ENCODE data around the gene REV3L. TPM values are rescaled to one million over a fixed set of nuclear protein-coding genes. Genes with fewer than 3 reads are reported as not detected.

REV3L gene
- total RNA-seq, 1 experiment from 2014 or later = 5.7 TPM

- Mint-ChIP-seq H3K9me3 (no peaks in the 10 kb centered on the region), H3K36me3 (no peaks in the 10 kb centered on the region), H3K4me3 (no peak overlapping the region), H3K27me3 (ENCODE audit: low read depth) (peaks cover 38% of the 10 kb centered on the region), H3K4me1 (peaks cover 51% of the 10 kb centered on the region), H3K27ac (no peak overlapping the region)
- no peak for ATAC-seq
- DNase-seq (ENCODE audit: low spot score) = no peak
- TF ChIP-seq CBFB (CRISPR knock-in tag; IDR thresholded peaks at IDR 0.05; ENCODE audit: low read depth) (no peak), ETV6 (CRISPR knock-in tag; IDR thresholded peaks at IDR 0.05) (no peak), SP1 (CRISPR knock-in tag; conservative IDR thresholded peaks at IDR 0.05) (no peak), OVOL2 (CRISPR knock-in tag; IDR thresholded peaks at IDR 0.05; ENCODE audit: borderline replicate concordance) (no peak), ESRRA (CRISPR knock-in tag; IDR thresholded peaks at IDR 0.05; ENCODE audit: borderline replicate concordance) (no peak), MXD4 (CRISPR knock-in tag; IDR thresholded peaks at IDR 0.05; ENCODE audit: borderline replicate concordance) (no peak), NFYB (CRISPR knock-in tag; conservative IDR thresholded peaks at IDR 0.05; ENCODE audit: low read depth) (no peak), GTF2I (CRISPR knock-in tag; conservative IDR thresholded peaks at IDR 0.05) (no peak), JAZF1 (CRISPR knock-in tag; IDR thresholded peaks at IDR 0.05) (no peak), AR (CRISPR knock-in tag; IDR thresholded peaks at IDR 0.05) (no peak), JUN (CRISPR knock-in tag; IDR thresholded peaks at IDR 0.05) (no peak), NR2C2 (CRISPR knock-in tag; IDR thresholded peaks at IDR 0.05) (no peak)
- TF ChIP-seq, protein P1, sequence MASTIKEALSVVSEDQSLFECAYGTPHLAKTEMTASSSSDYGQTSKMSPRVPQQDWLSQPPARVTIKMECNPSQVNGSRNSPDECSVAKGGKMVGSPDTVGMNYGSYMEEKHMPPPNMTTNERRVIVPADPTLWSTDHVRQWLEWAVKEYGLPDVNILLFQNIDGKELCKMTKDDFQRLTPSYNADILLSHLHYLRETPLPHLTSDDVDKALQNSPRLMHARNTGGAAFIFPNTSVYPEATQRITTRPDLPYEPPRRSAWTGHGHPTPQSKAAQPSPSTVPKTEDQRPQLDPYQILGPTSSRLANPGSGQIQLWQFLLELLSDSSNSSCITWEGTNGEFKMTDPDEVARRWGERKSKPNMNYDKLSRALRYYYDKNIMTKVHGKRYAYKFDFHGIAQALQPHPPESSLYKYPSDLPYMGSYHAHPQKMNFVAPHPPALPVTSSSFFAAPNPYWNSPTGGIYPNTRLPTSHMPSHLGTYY (CRISPR knock-in tag; IDR thresholded peaks at IDR 0.05) = no peak
- TF ChIP-seq, protein P2, sequence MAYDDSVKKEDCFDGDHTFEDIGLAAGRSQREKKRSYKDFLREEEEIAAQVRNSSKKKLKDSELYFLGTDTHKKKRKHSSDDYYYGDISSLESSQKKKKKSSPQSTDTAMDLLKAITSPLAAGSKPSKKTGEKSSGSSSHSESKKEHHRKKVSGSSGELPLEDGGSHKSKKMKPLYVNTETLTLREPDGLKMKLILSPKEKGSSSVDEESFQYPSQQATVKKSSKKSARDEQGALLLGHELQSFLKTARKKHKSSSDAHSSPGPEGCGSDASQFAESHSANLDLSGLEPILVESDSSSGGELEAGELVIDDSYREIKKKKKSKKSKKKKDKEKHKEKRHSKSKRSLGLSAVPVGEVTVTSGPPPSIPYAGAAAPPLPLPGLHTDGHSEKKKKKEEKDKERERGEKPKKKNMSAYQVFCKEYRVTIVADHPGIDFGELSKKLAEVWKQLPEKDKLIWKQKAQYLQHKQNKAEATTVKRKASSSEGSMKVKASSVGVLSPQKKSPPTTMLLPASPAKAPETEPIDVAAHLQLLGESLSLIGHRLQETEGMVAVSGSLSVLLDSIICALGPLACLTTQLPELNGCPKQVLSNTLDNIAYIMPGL (CRISPR knock-in tag; IDR thresholded peaks at IDR 0.05) = no peak
- POLR2A ChIA-PET = interaction anchor here (0.6 kb wide), 1 partner anchor 194 kb away, joined by 3 read pairs; no protein-coding TSS in a partner anchor
- CTCF ChIA-PET = interaction anchor here (1.2 to 1.3 kb wide), 2 partner anchors 41 to 195 kb away, joined by 3 to 4 read pairs; no protein-coding TSS in a partner anchor
Measured at GRCh38 chr6:111252726-111253125, 230.3 kb downstream of the REV3L start.

GRCh38 chr6:111250791-111251354 lies 232.1 kb downstream of the REV3L start:
- TF ChIP-seq ZNF423 (CRISPR knock-in tag; IDR thresholded peaks at IDR 0.05) = no peak
- TF ChIP-seq ZMAT4 (CRISPR knock-in tag; IDR thresholded peaks at IDR 0.05) = no peak
- TF ChIP-seq, protein P3, sequence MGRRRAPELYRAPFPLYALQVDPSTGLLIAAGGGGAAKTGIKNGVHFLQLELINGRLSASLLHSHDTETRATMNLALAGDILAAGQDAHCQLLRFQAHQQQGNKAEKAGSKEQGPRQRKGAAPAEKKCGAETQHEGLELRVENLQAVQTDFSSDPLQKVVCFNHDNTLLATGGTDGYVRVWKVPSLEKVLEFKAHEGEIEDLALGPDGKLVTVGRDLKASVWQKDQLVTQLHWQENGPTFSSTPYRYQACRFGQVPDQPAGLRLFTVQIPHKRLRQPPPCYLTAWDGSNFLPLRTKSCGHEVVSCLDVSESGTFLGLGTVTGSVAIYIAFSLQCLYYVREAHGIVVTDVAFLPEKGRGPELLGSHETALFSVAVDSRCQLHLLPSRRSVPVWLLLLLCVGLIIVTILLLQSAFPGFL (CRISPR knock-in tag; IDR thresholded peaks at IDR 0.05; ENCODE audit: borderline replicate concordance) = no peak
- no peak for TF ChIP-seq CBFB (CRISPR knock-in tag; IDR thresholded peaks at IDR 0.05; ENCODE audit: low read depth)
- TF ChIP-seq ZNF425 (CRISPR knock-in tag; conservative IDR thresholded peaks at IDR 0.05) = no peak
- TF ChIP-seq JAZF1 (CRISPR knock-in tag; IDR thresholded peaks at IDR 0.05) = no peak
- no peak for TF ChIP-seq ELF4 (CRISPR knock-in tag; IDR thresholded peaks at IDR 0.05; ENCODE audit: low read depth)
- TF ChIP-seq, protein P4, sequence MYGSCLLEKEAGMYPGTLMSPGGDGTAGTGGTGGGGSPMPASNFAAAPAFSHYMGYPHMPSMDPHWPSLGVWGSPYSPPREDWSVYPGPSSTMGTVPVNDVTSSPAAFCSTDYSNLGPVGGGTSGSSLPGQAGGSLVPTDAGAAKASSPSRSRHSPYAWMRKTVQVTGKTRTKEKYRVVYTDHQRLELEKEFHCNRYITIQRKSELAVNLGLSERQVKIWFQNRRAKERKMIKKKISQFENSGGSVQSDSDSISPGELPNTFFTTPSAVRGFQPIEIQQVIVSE (CRISPR knock-in tag; IDR thresholded peaks at IDR 0.05; ENCODE audit: borderline replicate concordance) = no peak
- Mint-ChIP-seq H3K36me3 (no peaks in the 10 kb centered on the region), H3K4me1 (peaks cover 40% of the 10 kb centered on the region), H3K4me3 (no peak overlapping the region), H3K27ac (no peak overlapping the region), H3K27me3 (ENCODE audit: low read depth) (peaks cover 38% of the 10 kb centered on the region), H3K9me3 (no peaks in the 10 kb centered on the region)
- ChIA-PET CTCF (interaction anchor here (1.7 kb wide), 2 partner anchors 8 to 23 kb away, joined by 3 to 10 read pairs; a partner anchor contains a TSS), POLR2A (no interaction called here)
- DNase-seq (ENCODE audit: low spot score) (no peak), ATAC-seq (no peak)

All from WTC11 (cell line).